Esophagus squamous epithelium (tissue), 5 donors: ENCODE results near the gene ARF3. TPM values are rescaled to one million over a fixed set of nuclear protein-coding genes. Genes with fewer than 3 reads are reported as not detected.
A peak's percentile ranks its signal among the peaks of the same experiment; 100 is the strongest.

Experiments
- DNase-seq: peaks from one replicate; lab custom pipeline; 2025; lab: John Stamatoyannopoulos, UW
- H3K27ac ChIP-seq, 4 donors: fragments of 200-600 bp; sonication (generic); one replicate each; pipeline ENCODE4 v1.5.1; 2016 to 2019; ENCODE audit warnings: mild to moderate bottlenecking in 1 of 4
- H3K27me3 ChIP-seq, 4 donors: fragments of 200-600 bp; sonication (generic); 1 replicate in 3 of 4; 2 replicates in 1 of 4; pipeline versions ENCODE4 v1.5.1 to v1.6.0; 2017 to 2021; ENCODE audit warnings: antibody characterized with exemption in 1 of 4
- H3K36me3 ChIP-seq, 3 donors: fragments of 200-600 bp; sonication (generic); one replicate each; pipeline ENCODE4 v1.5.1; 2016 to 2019
- H3K4me1 ChIP-seq, 3 donors: fragments of 200-600 bp; sonication (generic); one replicate each; pipeline ENCODE4 v1.5.1; 2017 to 2019
- H3K4me3 ChIP-seq, 4 donors: fragments of 200-600 bp; sonication (generic); 1 replicate in 3 of 4; 2 replicates in 1 of 4; pipeline ENCODE4 v1.5.1; 2016 to 2019; ENCODE audit warnings: mild to moderate bottlenecking in 2 of 4, moderate library complexity in 1 of 4
- H3K9me3 ChIP-seq, 3 donors: fragments of 200-600 bp; sonication (generic); one replicate each; pipeline ENCODE4 v1.5.1; 2016 to 2019
- CTCF ChIP-seq, 6 experiments: fragments of 450-650 bp in 4 of 6; fragments of 200-600 bp in 2 of 6; sonication (generic) in 2 of 6; IDR thresholded peaks; one replicate each; pipeline ENCODE4 v1.5.1; 2016 to 2019; ENCODE audit warnings: antibody characterized with exemption in 6 of 6, mild to moderate bottlenecking in 4 of 6, moderate library complexity in 4 of 6
- POLR2A ChIP-seq, 4 donors: fragments of 450-650 bp; IDR thresholded peaks; one replicate each; pipeline ENCODE4 v1.6.1; 2017; ENCODE audit warnings: antibody characterized with exemption in 4 of 4, mild to moderate bottlenecking in 4 of 4, moderate library complexity in 3 of 4
- WGBS, 2 donors: methylation state at CpG; one replicate each; pipeline ENCODE4 v1.1.5; 2018; 5-methylcytosine and 5-hydroxymethylcytosine counted together
- intact Hi-C: fragments of 100-400 bp; cut with DNase I; formaldehyde crosslinking; loops from one replicate; pipeline ENCODE4 v1.15.0; 2022
- total RNA-seq, 4 donors: library from RNA; depleted of rRNA; stranded (reverse); fragments of >200 nt; gene quantifications; one replicate each; pipeline ENCODE4 v1.1.0, GENCODE V29; 2016
- donor health status: DM: yes; HTN: yes; CAD: no.

ARF3 gene
- total RNA-seq, 4 donors from 2014 or later, result 52.2 to 76.2 (median 61.6) TPM

GRCh38 chr12:48980953-48981756 lies 23.9 kb upstream of the ARF3 start:
- peak overlapping the region; percentile 1 to 63 (median 40) for H3K4me3 ChIP-seq
- no peaks in the 10 kb centered on the region for H3K9me3 ChIP-seq
- H3K4me1 ChIP-seq, result peaks cover 39 to 51% (median 40%) of the 10 kb centered on the region in 3 donors
- no peaks in the 10 kb centered on the region for H3K36me3 ChIP-seq
- TF ChIP-seq CTCF (IDR thresholded peaks at IDR 0.05) (peak in 1 of 6 experiments; percentile 6), POLR2A (IDR thresholded peaks at IDR 0.05) (no peak)
- peaks cover 24 to 100% (median 34%) of the 10 kb centered on the region in 4 donors for H3K27me3 ChIP-seq
- intact Hi-C loops, result loop anchor here (10.0 kb wide), 1 partner anchor 56 kb away; the partner anchor contains the start of gene FKBP11
- DNase-seq, result no peak
- H3K27ac ChIP-seq, result no peak overlapping the region
- 1 to 3% methylated on average over 16 to 29 of the region's 91 CpGs for WGBS, 2 donors

GRCh38 chr12:48980389-48980952 lies 23.2 kb upstream of the ARF3 start:
- TF ChIP-seq CTCF (IDR thresholded peaks at IDR 0.05) (no peak), POLR2A (IDR thresholded peaks at IDR 0.05) (no peak)
- intact Hi-C loops, result loop anchor here (10.0 kb wide), 1 partner anchor 56 kb away; the partner anchor contains the start of gene FKBP11
- WGBS, 2 donors, result 1 to 3% methylated on average over 14 to 20 of the region's 46 CpGs

DNA sequence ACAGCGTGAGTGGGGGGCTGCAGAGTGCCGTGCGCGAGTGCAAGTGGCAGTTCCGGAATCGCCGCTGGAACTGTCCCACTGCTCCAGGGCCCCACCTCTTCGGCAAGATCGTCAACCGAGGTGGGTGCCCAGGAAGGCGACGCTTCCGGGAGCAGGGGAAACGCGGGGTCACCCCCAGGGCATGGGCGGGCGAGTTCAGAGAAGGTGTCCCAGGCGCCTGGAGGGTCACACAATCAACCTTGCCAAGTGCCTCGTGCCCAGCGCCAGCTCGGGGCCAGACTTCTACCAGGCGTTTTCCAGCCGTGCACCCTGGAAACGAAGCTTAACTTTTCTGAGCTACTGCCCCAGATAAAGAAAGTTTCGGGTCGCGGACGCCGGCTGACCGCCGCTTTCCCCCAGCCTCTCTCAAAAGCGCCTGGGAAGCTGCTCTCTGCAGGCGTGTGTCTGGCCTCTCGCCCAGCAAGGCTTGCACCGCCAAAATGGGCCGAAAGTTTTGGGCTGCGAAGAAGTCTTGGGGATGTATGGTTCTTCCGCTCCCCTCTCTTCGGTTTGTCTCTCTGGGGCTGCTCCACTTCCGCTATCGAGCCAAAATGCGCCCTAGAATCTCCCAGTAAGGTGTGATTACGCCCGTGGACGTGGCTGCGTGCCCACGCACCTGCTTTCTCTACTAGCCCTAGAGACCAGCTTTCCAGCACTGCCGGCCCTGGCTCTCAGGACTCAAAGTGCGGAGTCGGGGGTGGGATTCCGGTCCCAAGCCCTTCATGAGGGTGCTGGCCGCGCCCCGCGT lies 22.5 kb upstream of the ARF3 start:
- peaks cover 39 to 47% (median 40%) of the 10 kb centered on the region in 3 donors for H3K4me1 ChIP-seq
- 0 to 3% methylated on average over 11 to 23 of the region's 55 CpGs for WGBS, 2 donors
- H3K27me3 ChIP-seq, result peaks cover 24 to 100% (median 34%) of the 10 kb centered on the region in 4 donors
- intact Hi-C loops, result loop anchor here (10.0 kb wide), 1 partner anchor 55 kb away; the partner anchor contains the start of gene FKBP11
- TF ChIP-seq POLR2A (IDR thresholded peaks at IDR 0.05) (no peak), CTCF (IDR thresholded peaks at IDR 0.05) (no peak)
- no peaks in the 10 kb centered on the region for H3K9me3 ChIP-seq
- no peak overlapping the region for H3K27ac ChIP-seq
- no peaks in the 10 kb centered on the region for H3K36me3 ChIP-seq
- no peak for DNase-seq
- H3K4me3 ChIP-seq, result peak overlapping the region; percentile 18 to 63 (median 40)

More at GRCh38 chr12:48980389-48980952, 23.2 kb upstream of the ARF3 start:
- peaks cover 24 to 100% (median 34%) of the 10 kb centered on the region in 4 donors for H3K27me3 ChIP-seq
- DNase-seq, result no peak
- H3K27ac ChIP-seq, result no peak overlapping the region
- H3K4me1 ChIP-seq, result peaks cover 39 to 49% (median 40%) of the 10 kb centered on the region in 3 donors
- no peaks in the 10 kb centered on the region for H3K36me3 ChIP-seq
- H3K9me3 ChIP-seq, result no peaks in the 10 kb centered on the region
- peak overlapping the region; percentile 18 to 63 (median 40) for H3K4me3 ChIP-seq

- H3K4me1 ChIP-seq, result peaks cover 39 to 48% (median 40%) of the 10 kb centered on the region in 3 donors
- H3K36me3 ChIP-seq, result no peaks in the 10 kb centered on the region
- TF ChIP-seq POLR2A (IDR thresholded peaks at IDR 0.05) (no peak), CTCF (IDR thresholded peaks at IDR 0.05) (no peak)
- intact Hi-C loops, result no loop called here
- DNase-seq, result no peak
- H3K4me3 ChIP-seq, result peak overlapping the region; percentile 18 to 63 (median 40)
- peaks cover 24 to 100% (median 35%) of the 10 kb centered on the region in 4 donors for H3K27me3 ChIP-seq
- WGBS, 2 donors, result 2 to 3% methylated on average over 7 to 24 of the region's 45 CpGs
- no peak overlapping the region for H3K27ac ChIP-seq
- no peaks in the 10 kb centered on the region for H3K9me3 ChIP-seq
Measured at GRCh38 chr12:48978741-48979601, 21.7 kb upstream of the ARF3 start.
